Astrocyte (in vitro differentiated cells and primary cell): ENCODE results near the gene OPN1SW.

Experiments
- CTCF ChIP-seq: IDR thresholded peaks from 2 replicates; pipeline ENCODE4 v1.5.1; 2011; ENCODE audit warnings: low read depth, mild to moderate bottlenecking, inconsistent platforms, low read length, moderate library complexity; ENCODE audit not compliant: insufficient read depth
- EZH2 ChIP-seq: IDR thresholded peaks from 2 replicates; pipeline ENCODE4 v1.6.1; 2012; ENCODE audit warnings: mild to moderate bottlenecking, low read length, inconsistent platforms; ENCODE audit not compliant: insufficient read depth

DNA sequence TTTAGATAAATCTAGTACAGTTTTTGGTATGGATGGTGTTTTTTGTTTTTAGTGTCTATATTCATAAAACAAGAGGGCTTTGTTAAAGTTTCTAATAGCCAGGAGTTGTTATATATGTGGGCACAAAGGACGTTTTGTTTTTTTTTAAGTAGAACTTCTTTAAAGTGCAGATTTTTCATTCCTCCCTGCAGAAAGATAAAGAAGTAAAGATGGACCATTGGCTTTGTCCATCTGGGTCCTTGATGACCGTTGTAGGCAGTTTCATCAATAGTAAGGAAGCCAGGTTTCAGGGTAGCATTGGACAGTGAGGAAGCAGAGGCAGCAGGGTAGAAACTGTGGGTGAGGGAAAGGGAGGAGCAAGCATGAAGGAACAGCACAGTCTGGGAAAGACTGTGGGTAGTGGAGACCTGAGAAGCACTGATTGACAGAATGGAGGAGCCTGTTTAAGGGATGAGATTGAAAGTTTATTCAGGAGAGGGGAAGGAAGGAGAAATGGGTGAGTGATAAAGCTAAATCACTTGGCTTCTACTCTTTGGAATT is 31.2 kb downstream of the OPN1SW start:
- TF ChIP-seq CTCF (no peak), EZH2 (no peak)
